T-helper 17 cell (primary cell): ENCODE results near the gene FAM83F. TPM values are rescaled to one million over a fixed set of nuclear protein-coding genes. Genes with fewer than 3 reads are reported as not detected.

Experiments
- ATAC-seq: fragments of 150-1000 bp; cut with Tn5 transposase; 2 replicates; pipeline ENCODE4 v1.10.0; 2021; ENCODE audit warnings: mild to moderate bottlenecking, moderate library complexity
- DNase-seq, 3 donors: peaks; one replicate each; pipeline versions ENCODE4 v3.0.0 to v3.0.0-alpha.2; 2020 to 2021
- H3K9me3 ChIP-seq: one replicate; pipeline ENCODE4 v1.7.0; 2013; ENCODE audit warnings: low read length, mild to moderate bottlenecking; ENCODE audit not compliant: control insufficient read depth, poor library complexity, severe bottlenecking
- H3K27ac Mint-ChIP-seq: one replicate; pipeline ENCODE4 v1.8.0; 2022; ENCODE audit warnings: mild to moderate bottlenecking, moderate library complexity, mixed read lengths
- H3K27me3 Mint-ChIP-seq: one replicate; pipeline ENCODE4 v1.8.0; 2022; ENCODE audit warnings: mixed read lengths
- H3K36me3 Mint-ChIP-seq: one replicate; pipeline ENCODE4 v1.8.0; 2022; ENCODE audit warnings: low read depth, mixed read lengths
- H3K4me1 Mint-ChIP-seq: one replicate; pipeline ENCODE4 v1.8.0; 2022; ENCODE audit warnings: mild to moderate bottlenecking, mixed read lengths
- H3K4me3 Mint-ChIP-seq: one replicate; pipeline ENCODE4 v1.8.0; 2022; ENCODE audit warnings: mild to moderate bottlenecking, moderate library complexity, mixed read lengths
- total RNA-seq, 4 donors: library from RNA in 2 of 4; stranded (reverse) in 2 of 4; gene quantifications; one replicate each; pipeline ENCODE4 v1.2.3 and lab custom pipeline; 2022 to 2026

The FAM83F gene
- total RNA-seq, 2 donors from 2014 or later = 1.6 to 2.1 TPM

DNA sequence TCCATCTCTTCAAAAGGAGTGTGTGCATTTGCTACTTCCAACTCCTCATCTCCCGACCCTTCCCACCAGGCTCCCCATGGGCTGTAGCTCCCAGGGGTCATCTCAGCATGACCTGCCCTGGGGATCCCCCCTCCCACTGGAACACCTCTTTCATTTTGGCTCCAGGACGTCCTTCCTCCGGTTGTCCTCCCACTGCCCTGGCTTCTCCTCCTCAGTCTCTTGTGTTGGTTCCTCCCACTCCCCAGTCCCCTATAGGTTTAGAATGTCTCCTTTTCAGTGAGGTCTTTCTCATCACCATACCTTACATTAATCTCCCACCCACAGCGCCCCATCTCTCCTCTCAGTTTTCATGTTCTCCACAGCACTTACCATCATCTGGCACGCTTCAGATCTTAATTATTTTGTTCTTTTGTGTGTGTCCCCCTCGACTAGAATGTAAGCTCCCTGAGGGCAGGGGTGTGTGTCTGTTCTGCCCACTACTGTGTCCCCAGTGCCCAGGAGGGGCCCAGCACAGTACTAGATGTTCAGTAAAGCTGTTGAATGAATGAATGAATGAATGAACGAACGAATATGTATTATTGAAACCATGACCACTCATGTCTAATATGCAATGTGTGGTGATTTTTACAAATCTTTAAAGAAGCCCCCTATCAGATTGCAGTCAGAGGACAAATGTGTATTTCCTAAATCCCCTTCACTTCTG, 36.6 kb upstream of the FAM83F start:
- no peaks in the 10 kb centered on the region for H3K9me3 ChIP-seq
- Mint-ChIP-seq H3K4me1 (peaks cover 62% of the 10 kb centered on the region), H3K27ac (no peak overlapping the region), H3K27me3 (no peaks in the 10 kb centered on the region), H3K4me3 (peak overlapping the region; percentile 65), H3K36me3 (peaks cover 29% of the 10 kb centered on the region)
- ATAC-seq (no peak), DNase-seq (no peak)

GRCh38 chr22:39958949-39959639, 35.7 kb upstream of the FAM83F start:
- no peak for ATAC-seq
- H3K27ac Mint-ChIP-seq = no peak overlapping the region
- H3K9me3 ChIP-seq = no peaks in the 10 kb centered on the region
- no peak for DNase-seq
- peaks cover 53% of the 10 kb centered on the region for H3K4me1 Mint-ChIP-seq
- H3K4me3 Mint-ChIP-seq = peak overlapping the region; percentile 72
- H3K27me3 Mint-ChIP-seq = no peaks in the 10 kb centered on the region
- H3K36me3 Mint-ChIP-seq = peaks cover 22% of the 10 kb centered on the region

GRCh38 chr22:39959640-39960447, 34.9 kb upstream of the FAM83F start, which contains the start of gene TMA7B:
Gene TMA7B, plus strand, starts transcription at chr22:39960397. Its CDS starts 3,978 bp downstream, at chr22:39964375.
- no peaks in the 10 kb centered on the region for H3K27me3 Mint-ChIP-seq
- H3K4me3 Mint-ChIP-seq = peak within 1 kb of the TSS; percentile 76
- DNase-seq = peak; percentile 23 to 30 (median 25)
- peak; percentile 78 for ATAC-seq
- H3K4me1 Mint-ChIP-seq = peaks cover 53% of the 10 kb centered on the region
- peaks cover 22% of the 10 kb centered on the region for H3K36me3 Mint-ChIP-seq
- no peaks in the 10 kb centered on the region for H3K9me3 ChIP-seq
- no peak within 1 kb of the TSS for H3K27ac Mint-ChIP-seq

- no peaks in the 10 kb centered on the region for H3K9me3 ChIP-seq
- DNase-seq = peak in 1 of 3 donors; percentile 33
- ATAC-seq = peak; percentile 82
- Mint-ChIP-seq H3K4me1 (peaks cover 50% of the 10 kb centered on the region), H3K27me3 (no peaks in the 10 kb centered on the region), H3K36me3 (peaks cover 24% of the 10 kb centered on the region), H3K27ac (no peak overlapping the region), H3K4me3 (peak overlapping the region; percentile 76)
These were observed 33.7 kb upstream of the FAM83F start for GRCh38 chr22:39960791-39961746.

GRCh38 chr22:39962071-39962470, 32.7 kb upstream of the FAM83F start:
- ATAC-seq = no peak
- H3K27ac Mint-ChIP-seq = no peak overlapping the region
- no peaks in the 10 kb centered on the region for H3K9me3 ChIP-seq
- H3K4me3 Mint-ChIP-seq = no peak overlapping the region
- H3K27me3 Mint-ChIP-seq = no peaks in the 10 kb centered on the region
- DNase-seq = no peak
- H3K4me1 Mint-ChIP-seq = peaks cover 46% of the 10 kb centered on the region
- H3K36me3 Mint-ChIP-seq = peaks cover 24% of the 10 kb centered on the region

DNA sequence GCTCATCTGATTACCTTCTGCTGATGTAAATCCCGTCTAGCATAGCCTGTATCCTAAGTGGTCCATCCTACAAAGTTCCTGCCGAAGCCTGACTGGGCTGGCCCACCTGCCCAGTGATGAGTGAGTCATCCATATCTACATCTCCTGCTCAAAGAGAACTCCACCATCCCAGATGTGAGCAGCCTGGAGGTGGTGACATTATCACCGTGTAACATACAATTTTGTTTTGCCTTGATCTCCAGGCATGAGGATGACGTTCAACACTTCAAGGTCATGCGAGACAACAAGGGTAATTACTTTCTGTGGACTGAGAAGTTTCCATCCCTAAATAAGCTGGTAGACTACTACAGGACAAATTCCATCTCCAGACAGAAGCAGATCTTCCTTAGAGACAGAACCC, 29.0 kb upstream of the FAM83F start:
- no peaks in the 10 kb centered on the region for H3K9me3 ChIP-seq
- DNase-seq (no peak), ATAC-seq (no peak)
- Mint-ChIP-seq H3K27me3 (no peaks in the 10 kb centered on the region), H3K4me1 (peaks cover 20% of the 10 kb centered on the region), H3K36me3 (peaks cover 17% of the 10 kb centered on the region), H3K4me3 (no peak overlapping the region), H3K27ac (peak overlapping the region; percentile 68)

- H3K9me3 ChIP-seq = no peaks in the 10 kb centered on the region
- Mint-ChIP-seq H3K4me3 (no peak overlapping the region), H3K27me3 (no peaks in the 10 kb centered on the region), H3K4me1 (peaks cover 14% of the 10 kb centered on the region), H3K36me3 (peaks cover 16% of the 10 kb centered on the region), H3K27ac (no peak overlapping the region)
- ATAC-seq (no peak), DNase-seq (no peak)
These were observed 28.3 kb upstream of the FAM83F start for GRCh38 chr22:39966470-39966869.

DNA sequence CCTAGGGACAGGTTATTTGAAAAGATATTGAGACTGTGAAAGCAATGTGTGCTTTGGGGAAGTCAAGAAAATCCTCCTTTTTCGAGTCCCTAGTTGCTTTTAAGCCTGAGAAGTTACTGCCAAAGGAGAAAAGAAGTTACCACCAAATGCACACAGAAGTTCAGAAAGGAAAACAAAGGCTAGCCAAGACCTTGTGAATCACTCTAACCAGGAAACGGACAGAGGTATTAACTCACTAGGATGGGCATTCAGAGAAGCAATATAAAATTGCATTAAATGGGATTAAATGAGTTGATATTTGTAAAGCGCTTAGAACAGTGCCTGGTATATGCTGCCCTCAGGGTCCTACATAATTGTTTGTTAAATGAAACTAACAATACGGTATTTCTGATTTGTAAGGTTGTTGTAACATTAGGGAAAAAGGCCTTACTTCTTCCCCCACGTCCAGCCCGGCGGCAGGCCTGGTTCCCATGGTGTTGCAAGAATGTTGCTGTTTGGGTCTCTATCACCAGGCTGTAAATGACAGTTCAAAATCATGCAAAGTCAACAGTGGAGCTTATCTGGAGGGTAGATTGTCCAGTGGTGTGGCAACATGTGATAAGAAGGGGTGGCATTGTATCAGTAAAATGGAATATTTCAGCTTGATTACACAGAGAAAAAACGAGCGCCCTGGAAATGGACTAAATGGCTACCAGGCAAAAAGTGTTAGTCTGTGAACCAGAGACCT, 27.5 kb upstream of the FAM83F start:
- ATAC-seq (no peak), DNase-seq (no peak)
- H3K9me3 ChIP-seq = no peaks in the 10 kb centered on the region
- no peak overlapping the region for H3K27ac Mint-ChIP-seq
- H3K27me3 Mint-ChIP-seq = no peaks in the 10 kb centered on the region
- H3K4me3 Mint-ChIP-seq = no peak overlapping the region
- peaks cover 16% of the 10 kb centered on the region for H3K36me3 Mint-ChIP-seq
- peaks cover 11% of the 10 kb centered on the region for H3K4me1 Mint-ChIP-seq

GRCh38 chr22:39967996-39968972, 26.5 kb upstream of the FAM83F start:
- DNase-seq = no peak
- Mint-ChIP-seq H3K27me3 (no peaks in the 10 kb centered on the region), H3K4me3 (no peak overlapping the region), H3K27ac (peak overlapping the region; percentile 81), H3K36me3 (peaks cover 21% of the 10 kb centered on the region), H3K4me1 (peaks cover 17% of the 10 kb centered on the region)
- no peaks in the 10 kb centered on the region for H3K9me3 ChIP-seq
- ATAC-seq = no peak

- DNase-seq (no peak), ATAC-seq (no peak)
- Mint-ChIP-seq H3K4me1 (peaks cover 17% of the 10 kb centered on the region), H3K27ac (no peak overlapping the region), H3K36me3 (peaks cover 22% of the 10 kb centered on the region), H3K27me3 (no peaks in the 10 kb centered on the region), H3K4me3 (no peak overlapping the region)
- H3K9me3 ChIP-seq = no peaks in the 10 kb centered on the region
These were observed 24.0 kb upstream of the FAM83F start for GRCh38 chr22:39970742-39971141.

GRCh38 chr22:39972641-39973040, 22.1 kb upstream of the FAM83F start:
- no peak overlapping the region for H3K4me3 Mint-ChIP-seq
- H3K9me3 ChIP-seq = no peaks in the 10 kb centered on the region
- H3K27ac Mint-ChIP-seq = peak overlapping the region; percentile 27
- DNase-seq (no peak), ATAC-seq (no peak)
- peaks cover 20% of the 10 kb centered on the region for H3K36me3 Mint-ChIP-seq
- H3K4me1 Mint-ChIP-seq = peaks cover 20% of the 10 kb centered on the region
- H3K27me3 Mint-ChIP-seq = no peaks in the 10 kb centered on the region
